Measurements from ENCODE around the gene SEC23A. TPM values are rescaled to one million over a fixed set of nuclear protein-coding genes. Genes with fewer than 3 reads are reported as not detected.

The SEC23A gene
- total and polyA plus RNA-seq, 2 of the 13 experiments (the other 11 are each of a cell fraction or from before 2014, with no cell fraction given) = 403 to 887 TPM

DNA sequence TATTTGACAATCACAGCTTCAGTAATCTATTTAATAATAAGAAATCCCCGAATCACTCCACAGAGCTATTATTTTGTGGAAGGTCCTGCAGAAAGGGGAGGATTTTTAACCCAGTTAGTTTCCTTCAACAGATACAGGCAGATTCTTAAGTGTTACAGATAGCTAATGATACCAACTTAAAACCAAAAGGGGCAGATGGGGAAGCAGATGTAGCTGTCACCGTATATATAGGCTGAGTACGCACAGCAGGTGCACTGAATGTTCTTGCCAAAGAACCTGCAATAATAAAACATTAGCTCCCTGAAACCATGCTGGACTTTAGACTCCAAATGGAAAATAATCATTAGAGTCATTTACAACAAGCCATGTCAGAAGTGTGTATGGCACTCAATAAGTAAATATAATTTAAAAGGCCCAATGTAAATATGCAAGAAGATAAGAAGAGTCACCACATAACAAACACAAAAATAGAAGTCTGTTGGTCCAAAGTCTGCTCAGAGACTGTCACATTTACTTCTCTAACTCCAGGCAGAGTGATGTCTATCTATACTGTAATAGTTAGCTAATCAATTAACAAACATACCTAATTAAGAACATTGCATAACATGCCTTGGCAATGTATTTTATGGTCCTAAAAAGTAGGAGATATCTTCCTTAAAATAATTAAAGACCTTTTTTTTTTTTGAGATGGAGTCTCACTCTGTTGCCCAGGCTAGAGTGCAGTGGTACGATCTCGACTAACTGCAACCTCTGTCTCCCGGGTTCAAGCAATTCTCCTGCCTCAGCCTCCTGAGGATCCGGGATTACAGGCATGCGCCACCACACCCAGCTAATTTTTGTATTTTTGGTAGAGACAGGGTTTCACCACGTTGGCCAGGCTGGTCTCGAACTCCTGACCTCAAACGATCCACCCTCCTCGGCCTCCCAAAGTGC is 78.8 kb downstream of the SEC23A start (continued):
- TF ChIP-seq JUNB (CRISPR knock-in tag; IDR thresholded peaks at IDR 0.05; ENCODE audit: borderline replicate concordance) = peak; percentile 78; the same call in 1 of the 2 replicates
- no peak for TF ChIP-seq SNRNP70 (IDR thresholded peaks at IDR 0.05; ENCODE audit: low read depth, low read length)
- TF ChIP-seq ZNF274 (CRISPR knock-in tag; IDR thresholded peaks at IDR 0.05) = peak; percentile 28; the same call in 1 of the 2 replicates
- TF ChIP-seq, protein P1, sequence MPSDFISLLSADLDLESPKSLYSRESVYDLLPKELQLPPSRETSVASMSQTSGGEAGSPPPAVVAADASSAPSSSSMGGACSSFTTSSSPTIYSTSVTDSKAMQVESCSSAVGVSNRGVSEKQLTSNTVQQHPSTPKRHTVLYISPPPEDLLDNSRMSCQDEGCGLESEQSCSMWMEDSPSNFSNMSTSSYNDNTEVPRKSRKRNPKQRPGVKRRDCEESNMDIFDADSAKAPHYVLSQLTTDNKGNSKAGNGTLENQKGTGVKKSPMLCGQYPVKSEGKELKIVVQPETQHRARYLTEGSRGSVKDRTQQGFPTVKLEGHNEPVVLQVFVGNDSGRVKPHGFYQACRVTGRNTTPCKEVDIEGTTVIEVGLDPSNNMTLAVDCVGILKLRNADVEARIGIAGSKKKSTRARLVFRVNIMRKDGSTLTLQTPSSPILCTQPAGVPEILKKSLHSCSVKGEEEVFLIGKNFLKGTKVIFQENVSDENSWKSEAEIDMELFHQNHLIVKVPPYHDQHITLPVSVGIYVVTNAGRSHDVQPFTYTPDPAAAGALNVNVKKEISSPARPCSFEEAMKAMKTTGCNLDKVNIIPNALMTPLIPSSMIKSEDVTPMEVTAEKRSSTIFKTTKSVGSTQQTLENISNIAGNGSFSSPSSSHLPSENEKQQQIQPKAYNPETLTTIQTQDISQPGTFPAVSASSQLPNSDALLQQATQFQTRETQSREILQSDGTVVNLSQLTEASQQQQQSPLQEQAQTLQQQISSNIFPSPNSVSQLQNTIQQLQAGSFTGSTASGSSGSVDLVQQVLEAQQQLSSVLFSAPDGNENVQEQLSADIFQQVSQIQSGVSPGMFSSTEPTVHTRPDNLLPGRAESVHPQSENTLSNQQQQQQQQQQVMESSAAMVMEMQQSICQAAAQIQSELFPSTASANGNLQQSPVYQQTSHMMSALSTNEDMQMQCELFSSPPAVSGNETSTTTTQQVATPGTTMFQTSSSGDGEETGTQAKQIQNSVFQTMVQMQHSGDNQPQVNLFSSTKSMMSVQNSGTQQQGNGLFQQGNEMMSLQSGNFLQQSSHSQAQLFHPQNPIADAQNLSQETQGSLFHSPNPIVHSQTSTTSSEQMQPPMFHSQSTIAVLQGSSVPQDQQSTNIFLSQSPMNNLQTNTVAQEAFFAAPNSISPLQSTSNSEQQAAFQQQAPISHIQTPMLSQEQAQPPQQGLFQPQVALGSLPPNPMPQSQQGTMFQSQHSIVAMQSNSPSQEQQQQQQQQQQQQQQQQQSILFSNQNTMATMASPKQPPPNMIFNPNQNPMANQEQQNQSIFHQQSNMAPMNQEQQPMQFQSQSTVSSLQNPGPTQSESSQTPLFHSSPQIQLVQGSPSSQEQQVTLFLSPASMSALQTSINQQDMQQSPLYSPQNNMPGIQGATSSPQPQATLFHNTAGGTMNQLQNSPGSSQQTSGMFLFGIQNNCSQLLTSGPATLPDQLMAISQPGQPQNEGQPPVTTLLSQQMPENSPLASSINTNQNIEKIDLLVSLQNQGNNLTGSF (CRISPR knock-in tag; IDR thresholded peaks at IDR 0.05) = no peak
- TF ChIP-seq, protein P2, sequence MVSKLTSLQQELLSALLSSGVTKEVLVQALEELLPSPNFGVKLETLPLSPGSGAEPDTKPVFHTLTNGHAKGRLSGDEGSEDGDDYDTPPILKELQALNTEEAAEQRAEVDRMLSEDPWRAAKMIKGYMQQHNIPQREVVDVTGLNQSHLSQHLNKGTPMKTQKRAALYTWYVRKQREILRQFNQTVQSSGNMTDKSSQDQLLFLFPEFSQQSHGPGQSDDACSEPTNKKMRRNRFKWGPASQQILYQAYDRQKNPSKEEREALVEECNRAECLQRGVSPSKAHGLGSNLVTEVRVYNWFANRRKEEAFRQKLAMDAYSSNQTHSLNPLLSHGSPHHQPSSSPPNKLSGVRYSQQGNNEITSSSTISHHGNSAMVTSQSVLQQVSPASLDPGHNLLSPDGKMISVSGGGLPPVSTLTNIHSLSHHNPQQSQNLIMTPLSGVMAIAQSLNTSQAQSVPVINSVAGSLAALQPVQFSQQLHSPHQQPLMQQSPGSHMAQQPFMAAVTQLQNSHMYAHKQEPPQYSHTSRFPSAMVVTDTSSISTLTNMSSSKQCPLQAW (CRISPR knock-in tag; IDR thresholded peaks at IDR 0.05) = no peak
- peak; percentile 95 for TF ChIP-seq KLF9 (CRISPR knock-in tag; IDR thresholded peaks at IDR 0.05; ENCODE audit: low read depth)
- TF ChIP-seq SMARCE1 (IDR thresholded peaks at IDR 0.05; ENCODE audit: borderline replicate concordance) = peak; percentile 93
- no peak for TF ChIP-seq ZNF30 (CRISPR knock-in tag; IDR thresholded peaks at IDR 0.05)
- peak; percentile 82 for TF ChIP-seq ZNF775 (CRISPR knock-in tag; IDR thresholded peaks at IDR 0.05; ENCODE audit: borderline replicate concordance)
- TF ChIP-seq, protein P3, sequence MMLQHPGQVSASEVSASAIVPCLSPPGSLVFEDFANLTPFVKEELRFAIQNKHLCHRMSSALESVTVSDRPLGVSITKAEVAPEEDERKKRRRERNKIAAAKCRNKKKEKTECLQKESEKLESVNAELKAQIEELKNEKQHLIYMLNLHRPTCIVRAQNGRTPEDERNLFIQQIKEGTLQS (CRISPR knock-in tag; IDR thresholded peaks at IDR 0.05) = no peak; the same call in 1 of the 2 replicates
- peak; percentile 95 for TF ChIP-seq SMARCC2 (IDR thresholded peaks at IDR 0.05)
- TF ChIP-seq, protein P4, sequence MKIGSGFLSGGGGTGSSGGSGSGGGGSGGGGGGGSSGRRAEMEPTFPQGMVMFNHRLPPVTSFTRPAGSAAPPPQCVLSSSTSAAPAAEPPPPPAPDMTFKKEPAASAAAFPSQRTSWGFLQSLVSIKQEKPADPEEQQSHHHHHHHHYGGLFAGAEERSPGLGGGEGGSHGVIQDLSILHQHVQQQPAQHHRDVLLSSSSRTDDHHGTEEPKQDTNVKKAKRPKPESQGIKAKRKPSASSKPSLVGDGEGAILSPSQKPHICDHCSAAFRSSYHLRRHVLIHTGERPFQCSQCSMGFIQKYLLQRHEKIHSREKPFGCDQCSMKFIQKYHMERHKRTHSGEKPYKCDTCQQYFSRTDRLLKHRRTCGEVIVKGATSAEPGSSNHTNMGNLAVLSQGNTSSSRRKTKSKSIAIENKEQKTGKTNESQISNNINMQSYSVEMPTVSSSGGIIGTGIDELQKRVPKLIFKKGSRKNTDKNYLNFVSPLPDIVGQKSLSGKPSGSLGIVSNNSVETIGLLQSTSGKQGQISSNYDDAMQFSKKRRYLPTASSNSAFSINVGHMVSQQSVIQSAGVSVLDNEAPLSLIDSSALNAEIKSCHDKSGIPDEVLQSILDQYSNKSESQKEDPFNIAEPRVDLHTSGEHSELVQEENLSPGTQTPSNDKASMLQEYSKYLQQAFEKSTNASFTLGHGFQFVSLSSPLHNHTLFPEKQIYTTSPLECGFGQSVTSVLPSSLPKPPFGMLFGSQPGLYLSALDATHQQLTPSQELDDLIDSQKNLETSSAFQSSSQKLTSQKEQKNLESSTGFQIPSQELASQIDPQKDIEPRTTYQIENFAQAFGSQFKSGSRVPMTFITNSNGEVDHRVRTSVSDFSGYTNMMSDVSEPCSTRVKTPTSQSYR (CRISPR knock-in tag; IDR thresholded peaks at IDR 0.05; ENCODE audit: borderline replicate concordance) = peak; percentile 80; the same call in 1 of the 2 replicates
- no peak for TF ChIP-seq HES4 (CRISPR knock-in tag; IDR thresholded peaks at IDR 0.05; ENCODE audit: borderline replicate concordance)
- TF ChIP-seq ZNF589 (CRISPR knock-in tag; conservative IDR thresholded peaks at IDR 0.05) = no peak
- TF ChIP-seq ZKSCAN5 (CRISPR knock-in tag; IDR thresholded peaks at IDR 0.05) = no peak
- TF ChIP-seq RFX5 (IDR thresholded peaks at IDR 0.05; ENCODE audit: low read depth, low read length) = no peak
- TF ChIP-seq MEF2D (CRISPR knock-in tag; IDR thresholded peaks at IDR 0.05) = peak; percentile 100
- peak; percentile 99 for TF ChIP-seq TBX2 (CRISPR knock-in tag; IDR thresholded peaks at IDR 0.05; ENCODE audit: borderline replicate concordance)
